ENCODE data around the gene CCDC116.
"Not testable (repeated sequence)": the region's sequence is repeated elsewhere in the genome, so short reads cannot be mapped to it uniquely, and the experiment has no call there.

CCDC116 gene

DNA sequence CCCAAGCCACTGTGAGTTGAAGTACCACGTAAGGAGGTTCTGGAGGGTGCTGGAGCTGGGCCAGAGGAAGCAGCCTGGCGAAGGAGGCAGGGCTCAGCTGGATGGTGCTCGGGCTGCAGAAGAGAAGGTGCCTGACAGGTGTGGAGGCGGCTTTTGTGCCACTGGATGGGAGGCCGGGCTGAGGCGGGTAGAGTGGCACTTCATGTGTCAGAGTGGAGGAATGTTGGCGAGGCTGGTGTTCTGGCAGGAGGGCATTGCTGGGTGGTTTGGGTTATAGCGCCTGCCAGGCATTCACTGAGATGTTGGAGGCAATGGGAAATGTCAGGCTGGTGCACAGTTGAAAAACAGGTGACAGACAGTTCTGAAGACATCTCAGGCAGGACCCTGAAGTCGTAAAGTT is 40.9 kb upstream of the CCDC116 start:
- TF ChIP-seq, protein P1, sequence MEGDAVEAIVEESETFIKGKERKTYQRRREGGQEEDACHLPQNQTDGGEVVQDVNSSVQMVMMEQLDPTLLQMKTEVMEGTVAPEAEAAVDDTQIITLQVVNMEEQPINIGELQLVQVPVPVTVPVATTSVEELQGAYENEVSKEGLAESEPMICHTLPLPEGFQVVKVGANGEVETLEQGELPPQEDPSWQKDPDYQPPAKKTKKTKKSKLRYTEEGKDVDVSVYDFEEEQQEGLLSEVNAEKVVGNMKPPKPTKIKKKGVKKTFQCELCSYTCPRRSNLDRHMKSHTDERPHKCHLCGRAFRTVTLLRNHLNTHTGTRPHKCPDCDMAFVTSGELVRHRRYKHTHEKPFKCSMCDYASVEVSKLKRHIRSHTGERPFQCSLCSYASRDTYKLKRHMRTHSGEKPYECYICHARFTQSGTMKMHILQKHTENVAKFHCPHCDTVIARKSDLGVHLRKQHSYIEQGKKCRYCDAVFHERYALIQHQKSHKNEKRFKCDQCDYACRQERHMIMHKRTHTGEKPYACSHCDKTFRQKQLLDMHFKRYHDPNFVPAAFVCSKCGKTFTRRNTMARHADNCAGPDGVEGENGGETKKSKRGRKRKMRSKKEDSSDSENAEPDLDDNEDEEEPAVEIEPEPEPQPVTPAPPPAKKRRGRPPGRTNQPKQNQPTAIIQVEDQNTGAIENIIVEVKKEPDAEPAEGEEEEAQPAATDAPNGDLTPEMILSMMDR (conservative IDR thresholded peaks at IDR 0.05) = no peak
- peak overlapping the region; percentile 22; the same call in 1 of the 2 replicates for H3K27ac ChIP-seq

DNA sequence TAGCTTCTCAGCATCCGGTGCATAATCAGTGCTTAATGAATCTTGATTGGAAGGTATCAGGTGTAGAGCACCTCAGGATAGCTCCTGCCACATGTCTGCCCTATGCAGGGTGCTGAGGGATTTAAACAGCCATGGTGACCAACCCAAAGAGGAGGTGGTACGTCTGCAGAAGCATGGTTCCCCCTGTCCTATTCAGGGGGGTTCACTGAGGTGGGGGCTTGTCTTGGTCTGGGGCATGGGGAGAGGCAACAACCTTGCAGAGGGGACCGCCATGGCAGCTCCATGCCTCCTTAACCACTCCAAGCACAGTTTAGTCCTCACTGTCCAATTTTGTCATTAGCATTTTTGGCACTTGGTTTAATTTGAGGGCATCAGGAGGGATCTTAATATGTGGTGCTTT is 40.1 kb upstream of the CCDC116 start:
- H3K27ac ChIP-seq = peak overlapping the region; percentile 22; the same call in 1 of the 2 replicates
- TF ChIP-seq ZFX (IDR thresholded peaks at IDR 0.05) = no peak
- TF ChIP-seq, protein P1 (conservative IDR thresholded peaks at IDR 0.05) = no peak

DNA sequence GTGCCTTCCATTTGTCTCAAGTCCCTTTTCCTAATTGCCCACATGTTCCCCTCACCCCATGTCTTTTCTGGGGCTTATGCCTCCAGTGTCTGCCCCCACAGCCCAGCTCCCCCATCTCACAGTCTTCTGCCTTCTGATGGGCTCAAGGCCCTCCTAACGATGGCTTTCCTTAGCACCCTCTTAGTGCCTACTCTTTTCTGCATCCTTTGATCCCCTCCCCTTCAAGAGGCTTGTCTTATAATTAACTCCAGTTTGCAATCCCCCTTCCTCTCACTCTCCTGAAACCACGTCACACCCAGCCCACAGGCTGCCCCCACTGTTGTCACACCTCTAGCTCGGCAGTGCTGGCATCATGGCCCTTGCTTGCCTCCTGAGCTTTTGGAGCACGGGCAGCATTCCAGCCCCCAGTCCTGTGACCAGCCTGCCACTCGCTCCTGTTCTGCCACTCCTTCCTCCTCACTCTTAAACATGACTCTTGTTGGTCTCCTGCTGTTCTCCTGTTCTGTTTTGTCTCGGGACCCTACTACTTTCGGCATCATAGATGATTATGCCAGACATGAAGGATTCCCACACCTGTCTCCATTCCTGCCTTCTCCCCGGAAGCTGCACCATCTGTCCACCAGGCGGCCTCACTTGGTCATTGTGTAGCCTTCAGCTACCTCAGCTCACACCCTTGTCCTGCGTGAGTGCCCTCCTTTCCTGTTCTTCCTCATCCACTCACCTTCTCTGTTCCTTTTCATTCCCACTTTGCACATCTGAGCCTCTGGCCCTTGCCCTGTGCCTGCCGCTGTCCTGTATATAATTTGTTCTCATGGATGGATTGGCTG is 38.9 kb upstream of the CCDC116 start:
- TF ChIP-seq, protein P1 (conservative IDR thresholded peaks at IDR 0.05) = no peak
- no peak for TF ChIP-seq ZFX (IDR thresholded peaks at IDR 0.05)
- H3K27ac ChIP-seq = peak overlapping the region; percentile 24

DNA sequence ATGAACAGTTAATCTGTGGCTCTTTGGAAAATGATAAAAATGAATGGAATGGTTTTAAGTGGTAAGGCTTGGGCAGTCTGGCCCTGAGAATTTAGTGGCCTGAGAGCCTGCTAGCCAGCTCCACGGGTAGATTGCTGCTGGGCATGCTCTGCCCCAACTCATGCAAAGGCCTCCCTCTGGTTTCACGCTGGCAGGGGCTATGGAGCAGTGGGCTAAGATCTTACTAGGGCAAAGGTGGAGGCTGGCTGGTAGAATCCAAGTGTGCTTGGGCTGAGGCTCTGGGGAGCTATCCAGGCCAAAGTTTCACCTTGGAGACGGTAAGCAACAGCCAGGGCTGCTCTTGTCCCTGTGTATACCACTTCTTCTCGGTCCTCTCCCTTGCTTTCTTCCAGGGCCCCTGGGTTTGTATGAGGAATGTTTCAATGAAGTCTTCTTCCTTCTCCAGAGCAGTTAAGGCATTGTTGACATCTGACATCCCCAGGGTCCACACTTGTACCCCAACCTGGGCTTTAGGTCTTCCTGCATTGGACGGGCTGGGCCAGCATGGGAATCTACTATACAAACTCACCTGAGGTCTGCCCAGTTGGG is 37.6 kb upstream of the CCDC116 start:
- no peak overlapping the region for H3K27ac ChIP-seq
- TF ChIP-seq, protein P1 (conservative IDR thresholded peaks at IDR 0.05) = no peak
- no peak for TF ChIP-seq ZFX (IDR thresholded peaks at IDR 0.05)

DNA sequence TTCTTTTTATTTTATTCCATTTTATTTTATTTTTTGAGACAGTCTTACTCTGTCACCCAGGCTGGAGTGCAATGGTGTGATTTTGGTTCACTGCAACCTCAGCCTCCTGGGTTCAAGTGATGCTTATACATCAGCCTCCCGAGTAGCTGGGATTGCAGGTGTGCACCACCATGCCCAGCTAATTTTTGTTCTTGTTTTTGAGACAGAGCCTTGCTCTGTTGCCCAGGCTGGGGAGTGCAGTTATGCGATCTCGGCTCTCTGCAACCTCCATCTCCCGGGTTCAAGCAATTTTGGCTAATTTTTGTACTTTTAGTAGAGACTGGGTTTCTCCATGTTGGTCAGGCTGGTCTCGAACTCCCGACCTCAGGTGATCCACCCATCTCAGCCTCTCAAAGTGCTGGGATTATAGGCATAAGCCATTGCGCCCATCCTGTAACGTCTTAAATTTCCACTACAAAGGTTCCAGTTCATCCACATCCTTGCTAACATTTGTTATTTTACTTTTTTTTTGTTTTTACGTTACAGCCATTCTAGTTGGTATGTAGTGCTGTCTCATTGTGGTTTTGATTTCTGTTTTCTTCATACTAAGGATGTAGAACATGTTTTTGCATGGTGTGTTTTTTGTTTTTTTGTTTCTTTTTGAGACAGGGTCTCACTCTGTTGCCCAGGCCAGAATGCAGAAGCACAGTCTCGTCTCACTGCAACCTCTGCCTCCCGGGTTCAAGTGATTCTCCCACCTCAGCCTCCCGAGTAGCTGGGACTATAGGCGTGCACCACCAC is 36.0 kb upstream of the CCDC116 start:
- H3K27ac ChIP-seq = not testable (repeated sequence)

DNA sequence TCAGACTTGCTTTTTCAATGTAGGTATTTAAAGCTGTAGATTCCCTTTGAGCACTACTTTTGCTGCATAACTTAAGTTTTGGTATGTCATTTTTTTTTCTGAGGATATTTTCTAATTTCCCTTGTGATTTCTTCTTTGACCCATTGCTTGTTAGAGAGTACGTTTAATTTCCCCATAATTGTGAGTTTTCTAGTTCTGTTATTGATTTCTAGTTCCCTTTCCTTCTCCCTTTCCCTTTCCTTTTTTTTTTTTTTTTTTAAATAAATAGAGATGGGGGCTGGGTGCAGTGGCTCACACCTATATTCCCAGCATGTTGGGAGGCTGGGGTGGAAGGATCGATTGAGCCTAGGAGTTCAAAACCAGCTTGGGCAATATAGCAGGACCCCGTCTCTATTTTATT is 34.3 kb upstream of the CCDC116 start:
- no peak for TF ChIP-seq ZFX (IDR thresholded peaks at IDR 0.05)
- TF ChIP-seq, protein P1 (conservative IDR thresholded peaks at IDR 0.05) = no peak
- H3K27ac ChIP-seq = no peak overlapping the region

DNA sequence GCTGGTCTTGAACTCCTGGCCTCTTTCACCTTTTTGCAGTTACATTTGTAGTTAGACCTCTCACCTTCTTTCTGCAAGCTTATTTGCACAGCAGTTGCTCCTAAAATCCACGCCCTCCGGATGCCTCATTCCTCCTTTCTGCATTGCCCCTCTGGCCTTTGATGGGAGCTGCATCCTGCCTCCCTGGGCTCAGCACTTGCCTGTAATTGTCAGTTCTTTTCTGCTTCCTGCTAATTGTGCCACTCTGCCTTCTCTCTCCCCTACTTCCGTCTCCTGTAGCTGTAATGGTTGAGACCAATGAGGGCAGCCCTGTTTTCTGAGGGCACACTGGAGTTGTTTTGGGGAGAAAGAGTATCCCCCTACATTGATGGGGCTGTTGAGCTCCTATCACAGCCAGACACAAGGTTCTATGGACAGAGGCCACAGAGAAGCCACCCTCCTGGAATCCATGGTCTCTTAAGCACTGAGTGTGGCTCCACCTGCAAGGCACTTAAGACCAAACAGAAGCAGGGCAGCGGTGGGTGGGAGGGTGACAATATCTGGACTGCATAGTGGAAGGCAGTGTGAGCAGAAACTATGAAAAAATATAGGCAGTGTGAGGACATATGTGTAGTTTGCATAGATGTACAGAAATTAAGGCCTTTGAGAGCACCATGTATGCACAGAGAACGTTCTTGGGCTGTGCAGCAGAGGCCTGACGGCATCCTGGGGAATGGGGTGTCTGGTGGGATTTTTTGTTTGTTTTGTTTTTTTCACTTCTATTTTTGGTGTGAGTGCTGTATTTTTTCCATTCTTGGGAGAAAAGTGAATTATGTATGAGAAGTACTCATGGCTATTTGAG is 33.3 kb upstream of the CCDC116 start:
- H3K27ac ChIP-seq = no peak overlapping the region
- no peak for TF ChIP-seq ZFX (IDR thresholded peaks at IDR 0.05)
- TF ChIP-seq, protein P1 (conservative IDR thresholded peaks at IDR 0.05) = no peak
